Measurements from ENCODE around the gene KRTAP5-4. TPM values are rescaled to one million over a fixed set of nuclear protein-coding genes. Genes with fewer than 3 reads are reported as not detected.
"Not testable (repeated sequence)": the region's sequence is repeated elsewhere in the genome, so short reads cannot be mapped to it uniquely, and the experiment has no call there.

The KRTAP5-4 gene
- total RNA-seq, 1 donor from 2014 or later = not detected

DNA sequence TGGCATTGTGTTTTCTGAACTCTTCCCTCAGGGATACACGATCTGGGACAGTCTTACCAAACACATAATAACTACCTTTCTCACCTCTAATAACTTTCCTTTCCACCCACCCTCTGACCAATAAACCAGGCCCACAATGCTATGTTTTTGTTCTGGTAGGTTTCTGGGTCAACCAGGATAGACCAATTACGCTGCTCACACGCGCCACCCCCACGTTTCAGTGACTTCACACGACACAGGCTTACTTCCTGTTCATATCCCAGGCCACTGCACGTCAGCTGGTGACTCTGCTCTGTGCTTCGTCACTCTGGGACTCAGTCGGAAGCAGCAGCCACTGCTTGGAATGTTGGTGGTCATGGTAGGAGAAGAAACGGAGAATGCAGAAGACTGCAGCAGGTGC is 2.5 kb downstream of the KRTAP5-4 start:
- Histone ChIP-seq H3K27me3 (ENCODE audit: low read depth) (peaks cover 32% of the 10 kb centered on the region), H3K4me3 (no peak overlapping the region), H3K27ac (no peak overlapping the region), H3K36me3 (no peaks in the 10 kb centered on the region), H3K4me1 (no peaks in the 10 kb centered on the region), H3K9me3 (no peaks in the 10 kb centered on the region)
- DNase-seq (no peak), ATAC-seq (no peak)
- intact Hi-C loops (cut with DNase I) = no loop called here
- TF ChIP-seq, protein P1, sequence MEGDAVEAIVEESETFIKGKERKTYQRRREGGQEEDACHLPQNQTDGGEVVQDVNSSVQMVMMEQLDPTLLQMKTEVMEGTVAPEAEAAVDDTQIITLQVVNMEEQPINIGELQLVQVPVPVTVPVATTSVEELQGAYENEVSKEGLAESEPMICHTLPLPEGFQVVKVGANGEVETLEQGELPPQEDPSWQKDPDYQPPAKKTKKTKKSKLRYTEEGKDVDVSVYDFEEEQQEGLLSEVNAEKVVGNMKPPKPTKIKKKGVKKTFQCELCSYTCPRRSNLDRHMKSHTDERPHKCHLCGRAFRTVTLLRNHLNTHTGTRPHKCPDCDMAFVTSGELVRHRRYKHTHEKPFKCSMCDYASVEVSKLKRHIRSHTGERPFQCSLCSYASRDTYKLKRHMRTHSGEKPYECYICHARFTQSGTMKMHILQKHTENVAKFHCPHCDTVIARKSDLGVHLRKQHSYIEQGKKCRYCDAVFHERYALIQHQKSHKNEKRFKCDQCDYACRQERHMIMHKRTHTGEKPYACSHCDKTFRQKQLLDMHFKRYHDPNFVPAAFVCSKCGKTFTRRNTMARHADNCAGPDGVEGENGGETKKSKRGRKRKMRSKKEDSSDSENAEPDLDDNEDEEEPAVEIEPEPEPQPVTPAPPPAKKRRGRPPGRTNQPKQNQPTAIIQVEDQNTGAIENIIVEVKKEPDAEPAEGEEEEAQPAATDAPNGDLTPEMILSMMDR (IDR thresholded peaks at IDR 0.05) = no peak

DNA sequence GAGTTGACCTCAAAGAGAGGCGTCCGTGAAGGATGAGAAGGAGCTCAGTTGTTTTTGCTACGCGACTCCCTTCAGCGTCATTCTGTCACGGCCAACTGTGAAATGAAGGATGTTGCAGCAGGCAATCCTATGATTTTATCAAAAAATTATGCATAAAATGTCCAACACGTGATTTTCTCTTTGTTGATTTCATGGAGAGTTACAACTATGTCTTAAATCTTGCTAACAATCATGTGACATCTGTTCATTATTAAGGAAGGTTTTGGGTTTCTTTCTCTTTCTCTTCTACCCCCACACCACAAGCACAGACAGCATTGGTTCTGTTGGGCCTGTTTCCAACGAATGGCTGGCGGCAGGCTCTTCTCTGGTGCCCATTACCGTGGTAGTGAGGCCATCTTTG is 3.7 kb downstream of the KRTAP5-4 start:
- no peaks in the 10 kb centered on the region for H3K36me3 ChIP-seq
- H3K27ac ChIP-seq = no peak overlapping the region
- H3K4me3 ChIP-seq = no peak overlapping the region
- peaks cover 32% of the 10 kb centered on the region for H3K27me3 ChIP-seq (ENCODE audit: low read depth)
- DNase-seq = no peak
- intact Hi-C loops (cut with DNase I) = no loop called here
- no peaks in the 10 kb centered on the region for H3K4me1 ChIP-seq
- no peak for ATAC-seq
- TF ChIP-seq, protein P1 (IDR thresholded peaks at IDR 0.05) = no peak
- no peaks in the 10 kb centered on the region for H3K9me3 ChIP-seq

DNA sequence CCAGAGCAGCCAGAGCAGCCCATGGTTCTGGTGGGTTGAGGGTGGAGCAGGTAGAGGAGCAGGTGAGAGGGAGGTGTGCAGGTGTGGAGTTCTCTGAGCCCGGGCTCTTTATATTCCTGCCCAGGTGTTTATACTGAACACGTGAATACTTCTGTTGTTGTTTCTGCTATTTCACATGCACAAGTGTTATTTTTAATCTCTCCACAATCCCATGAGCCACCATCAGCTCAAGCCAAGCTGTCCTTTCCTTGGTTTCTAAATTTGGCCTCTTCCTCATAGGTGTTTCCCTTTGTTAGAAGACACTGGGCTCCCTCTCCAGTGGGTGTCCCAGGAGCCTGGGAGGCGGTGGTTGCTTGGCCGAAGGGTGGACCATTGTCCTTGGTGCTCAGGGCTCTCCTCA is 13.6 kb downstream of the KRTAP5-4 start, which contains the start of gene KRTAP5-3:
Gene KRTAP5-3 (minus strand): TSS at position 101 of the 400 bp plus-strand sequence. CDS start 78 bp downstream, at position 23.
- TF ChIP-seq, protein P1 (IDR thresholded peaks at IDR 0.05) = no peak
- no peak within 1 kb of the TSS for H3K4me3 ChIP-seq
- H3K4me1 ChIP-seq = no peaks in the 10 kb centered on the region
- H3K27me3 ChIP-seq (ENCODE audit: low read depth) = peaks cover 15% of the 10 kb centered on the region
- H3K9me3 ChIP-seq = no peaks in the 10 kb centered on the region
- H3K36me3 ChIP-seq = no peaks in the 10 kb centered on the region
- DNase-seq (no peak), ATAC-seq (no peak)
- intact Hi-C loops (cut with DNase I) = no loop called here
- no peak within 1 kb of the TSS for H3K27ac ChIP-seq

DNA sequence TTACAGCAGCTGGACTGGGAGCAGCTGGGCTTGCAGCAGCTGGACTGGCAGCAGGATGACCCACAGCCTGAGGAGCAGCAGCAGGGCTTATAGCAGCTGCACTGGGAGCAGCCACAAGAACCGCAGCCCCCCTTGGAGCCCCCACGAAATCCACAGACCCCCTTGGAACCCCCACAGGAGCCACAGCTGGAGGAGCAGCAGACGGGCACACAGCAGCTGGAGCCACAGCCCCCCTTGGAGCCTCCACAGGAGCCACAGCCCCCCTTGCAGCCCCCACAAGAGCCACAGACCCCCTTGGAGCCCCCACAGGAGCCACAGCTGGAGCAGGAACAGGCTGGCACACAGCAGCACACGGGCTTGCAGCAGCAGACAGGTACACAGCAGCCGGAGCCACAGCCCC is 14.0 kb downstream of the KRTAP5-4 start:
- H3K27me3 ChIP-seq (ENCODE audit: low read depth) = peaks cover 15% of the 10 kb centered on the region
- H3K36me3 ChIP-seq; H3K4me3 ChIP-seq; intact Hi-C loops (cut with DNase I); H3K27ac ChIP-seq; ATAC-seq; H3K4me1 ChIP-seq; DNase-seq; H3K9me3 ChIP-seq: not testable (repeated sequence)

DNA sequence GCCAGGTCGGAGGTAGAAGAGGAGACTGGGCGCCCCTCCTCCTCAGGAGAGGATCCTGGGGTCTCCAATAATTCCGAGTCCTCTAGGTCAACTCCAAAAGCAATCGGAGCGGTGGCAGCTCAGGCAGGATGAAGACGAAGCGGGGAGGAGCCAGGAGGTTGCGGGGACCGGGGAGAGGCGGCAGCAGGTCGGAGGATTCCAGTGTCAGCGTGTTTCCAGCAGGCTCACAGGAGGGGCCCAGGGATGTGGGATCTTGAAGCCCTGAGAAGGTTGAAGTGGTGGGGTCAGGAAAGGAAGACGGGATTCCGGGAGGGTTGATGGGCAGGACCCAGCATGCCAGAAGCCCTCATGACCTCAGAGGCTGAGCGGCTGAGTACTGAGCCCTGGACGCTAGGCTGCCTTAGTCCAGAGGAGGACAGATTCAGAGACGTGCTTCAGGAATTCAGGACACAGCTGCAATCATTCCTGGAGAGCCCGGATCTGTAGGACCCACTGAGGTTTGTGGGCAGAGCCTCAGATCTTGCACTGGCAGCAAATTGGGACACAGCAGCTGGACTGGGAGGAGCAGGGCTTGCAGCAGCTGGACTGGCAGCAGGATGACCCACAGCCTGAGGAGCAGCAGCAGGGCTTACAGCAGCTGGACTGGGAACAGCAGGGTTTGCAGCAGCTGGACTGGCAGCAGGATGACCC is 14.6 kb downstream of the KRTAP5-4 start:
- H3K27ac ChIP-seq; H3K9me3 ChIP-seq; H3K4me3 ChIP-seq; H3K36me3 ChIP-seq; H3K4me1 ChIP-seq; intact Hi-C loops (cut with DNase I); DNase-seq: not testable (repeated sequence)
- peak in 1 of 2 donors; percentile 29 for ATAC-seq
- peaks cover 15% of the 10 kb centered on the region for H3K27me3 ChIP-seq (ENCODE audit: low read depth)

DNA sequence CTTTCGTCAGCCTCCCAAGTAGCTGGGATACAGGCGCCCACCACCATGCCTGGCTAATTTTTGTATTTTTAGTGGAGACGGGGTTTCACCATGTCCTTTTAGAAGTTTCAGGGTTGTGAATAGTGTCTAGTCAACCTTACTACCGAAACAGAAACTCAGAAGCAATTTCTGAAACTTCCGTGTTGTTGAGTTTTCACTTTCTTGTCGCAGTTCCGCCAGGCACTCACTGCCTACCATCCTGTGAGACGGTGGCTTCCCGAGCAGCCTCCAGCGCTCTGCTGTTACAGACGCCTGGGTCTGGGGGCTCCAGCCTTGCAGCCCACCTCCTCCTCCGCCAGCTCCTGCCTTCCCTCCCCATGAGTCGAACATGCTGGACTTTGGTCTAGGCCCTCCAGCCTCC is 16.0 kb downstream of the KRTAP5-4 start:
- DNase-seq; H3K4me3 ChIP-seq; ATAC-seq; H3K4me1 ChIP-seq; H3K9me3 ChIP-seq; H3K27me3 ChIP-seq (ENCODE audit: low read depth); intact Hi-C loops (cut with DNase I); H3K27ac ChIP-seq; H3K36me3 ChIP-seq: not testable (repeated sequence)

DNA sequence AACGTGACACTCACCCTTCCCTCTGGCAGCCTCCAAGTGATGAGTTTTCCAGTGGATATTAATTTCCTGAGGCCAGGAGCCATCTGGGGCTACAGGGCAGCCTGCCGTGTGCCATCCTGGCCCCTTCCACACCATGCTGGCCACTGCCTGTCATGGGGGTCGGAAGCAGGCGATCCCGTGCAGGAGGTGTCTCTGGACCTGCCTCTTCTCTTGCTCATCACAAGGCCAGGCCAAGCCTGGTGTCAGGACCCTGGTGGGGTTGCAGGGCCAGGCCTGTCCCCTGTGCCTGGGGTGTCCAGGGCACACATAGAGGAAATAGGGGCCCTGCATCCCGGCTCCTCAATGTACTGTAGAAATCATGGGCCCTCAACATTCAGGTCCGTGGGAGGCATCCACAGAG is 17.2 kb downstream of the KRTAP5-4 start:
- intact Hi-C loops (cut with DNase I) = no loop called here
- Histone ChIP-seq H3K9me3 (no peaks in the 10 kb centered on the region), H3K4me3 (no peak overlapping the region), H3K27me3 (ENCODE audit: low read depth) (peaks cover 6% of the 10 kb centered on the region), H3K36me3 (no peaks in the 10 kb centered on the region), H3K27ac (no peak overlapping the region), H3K4me1 (no peaks in the 10 kb centered on the region)
- ATAC-seq (no peak), DNase-seq (no peak)
- TF ChIP-seq, protein P1 (IDR thresholded peaks at IDR 0.05) = no peak

Data from lower lobe of right lung (tissue), 2 donors.